GM12891 (cell line): ENCODE data around the gene RUNX3.

Source experiments
- PAX5 ChIP-seq: IDR thresholded peaks from 2 replicates; pipeline ENCODE4 v1.6.1; 2011; ENCODE audit warnings: low read length, moderate library complexity, mild to moderate bottlenecking; ENCODE audit not compliant: insufficient read depth, severe bottlenecking
- POLR2A ChIP-seq: IDR thresholded peaks from 2 replicates; pipeline ENCODE4 v1.6.1; 2011; ENCODE audit warnings: low read depth, low read length, control low read depth
- POU2F2 ChIP-seq: IDR thresholded peaks from 2 replicates; pipeline ENCODE4 v1.6.1; 2011; ENCODE audit warnings: low read depth, mild to moderate bottlenecking, control low read depth, low read length, moderate library complexity
- SPI1 ChIP-seq: IDR thresholded peaks from 2 replicates; pipeline ENCODE4 v1.6.1; 2011; ENCODE audit warnings: low read depth, low read length, control low read depth

GRCh38 chr1:24893431-24893830 lies 36.6 kb downstream of the RUNX3 start:
- TF ChIP-seq POLR2A (no peak), SPI1 (no peak), POU2F2 (no peak), PAX5 (no peak)
